Astrocyte of the spinal cord (primary cell): Measurements from ENCODE around the gene MED13L.
"Not testable (repeated sequence)": the region's sequence is repeated elsewhere in the genome, so short reads cannot be mapped to it uniquely, and the experiment has no call there.

ENCODE experiments used
- DNase-seq: peaks from one replicate; pipeline ENCODE4 v3.0.0; 2011; ENCODE audit warnings: low read depth, low spot score
- H3K4me3 ChIP-seq: 2 replicates; pipeline ENCODE4 v1.5.1; 2011; ENCODE audit warnings: low read depth, mild to moderate bottlenecking, low read length, moderate library complexity
- in situ Hi-C: cut with HindIII; loops from 2 replicates; pipeline ENCODE4 v1.10.0; 2017; ENCODE audit warnings: low sequenced_read_pairs
- TF ChIP-seq, protein P1 (sequence below): IDR thresholded peaks from 2 replicates; pipeline ENCODE4 v1.5.1; 2012; ENCODE audit warnings: low read depth, mild to moderate bottlenecking, low read length, inconsistent platforms

Gene MED13L

DNA sequence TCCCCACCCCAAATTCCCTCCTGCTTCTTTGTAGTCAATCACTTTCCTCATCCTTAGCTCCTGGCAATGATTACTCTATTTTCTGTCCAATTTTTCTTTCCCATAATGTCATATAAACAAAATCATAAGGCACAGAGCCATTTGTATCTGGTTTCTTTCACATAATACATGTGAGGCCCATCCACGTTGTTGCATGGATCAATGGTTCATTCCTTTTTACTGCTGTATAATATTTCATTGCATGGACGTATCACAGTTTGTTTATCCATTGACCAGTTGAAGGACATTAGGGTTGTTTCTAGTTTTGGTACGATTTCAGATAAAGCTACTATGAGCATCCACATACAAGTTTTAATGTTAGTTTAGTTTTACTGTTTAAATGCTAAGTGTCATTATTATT lies 13.7 kb upstream of the MED13L start:
- in situ Hi-C loops: no loop called here
- H3K4me3 ChIP-seq: no peak overlapping the region
- TF ChIP-seq, protein P1, sequence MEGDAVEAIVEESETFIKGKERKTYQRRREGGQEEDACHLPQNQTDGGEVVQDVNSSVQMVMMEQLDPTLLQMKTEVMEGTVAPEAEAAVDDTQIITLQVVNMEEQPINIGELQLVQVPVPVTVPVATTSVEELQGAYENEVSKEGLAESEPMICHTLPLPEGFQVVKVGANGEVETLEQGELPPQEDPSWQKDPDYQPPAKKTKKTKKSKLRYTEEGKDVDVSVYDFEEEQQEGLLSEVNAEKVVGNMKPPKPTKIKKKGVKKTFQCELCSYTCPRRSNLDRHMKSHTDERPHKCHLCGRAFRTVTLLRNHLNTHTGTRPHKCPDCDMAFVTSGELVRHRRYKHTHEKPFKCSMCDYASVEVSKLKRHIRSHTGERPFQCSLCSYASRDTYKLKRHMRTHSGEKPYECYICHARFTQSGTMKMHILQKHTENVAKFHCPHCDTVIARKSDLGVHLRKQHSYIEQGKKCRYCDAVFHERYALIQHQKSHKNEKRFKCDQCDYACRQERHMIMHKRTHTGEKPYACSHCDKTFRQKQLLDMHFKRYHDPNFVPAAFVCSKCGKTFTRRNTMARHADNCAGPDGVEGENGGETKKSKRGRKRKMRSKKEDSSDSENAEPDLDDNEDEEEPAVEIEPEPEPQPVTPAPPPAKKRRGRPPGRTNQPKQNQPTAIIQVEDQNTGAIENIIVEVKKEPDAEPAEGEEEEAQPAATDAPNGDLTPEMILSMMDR: no peak
- no peak for DNase-seq

DNA sequence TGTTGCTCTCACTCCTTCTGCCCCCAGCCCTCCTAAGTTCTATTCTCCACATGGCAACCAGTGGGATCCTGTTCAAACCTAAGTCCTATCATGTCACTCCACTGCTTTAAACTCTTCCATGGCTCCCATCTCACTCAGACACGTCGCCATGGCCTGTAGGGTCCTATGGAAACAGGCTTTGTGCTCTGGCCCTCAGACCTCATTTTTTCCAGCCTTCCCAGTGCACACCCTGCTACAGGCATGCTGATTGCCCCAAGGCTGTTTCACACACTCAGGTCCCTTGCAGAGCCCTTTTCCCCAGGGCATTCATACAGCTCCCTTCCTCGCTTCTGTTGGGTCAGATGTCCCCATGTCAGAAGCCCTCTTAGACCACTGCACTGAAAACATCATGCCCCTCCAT lies 11.2 kb upstream of the MED13L start:
- DNase-seq: no peak
- H3K4me3 ChIP-seq: no peak overlapping the region
- TF ChIP-seq, protein P1: no peak
- in situ Hi-C loops: no loop called here

DNA sequence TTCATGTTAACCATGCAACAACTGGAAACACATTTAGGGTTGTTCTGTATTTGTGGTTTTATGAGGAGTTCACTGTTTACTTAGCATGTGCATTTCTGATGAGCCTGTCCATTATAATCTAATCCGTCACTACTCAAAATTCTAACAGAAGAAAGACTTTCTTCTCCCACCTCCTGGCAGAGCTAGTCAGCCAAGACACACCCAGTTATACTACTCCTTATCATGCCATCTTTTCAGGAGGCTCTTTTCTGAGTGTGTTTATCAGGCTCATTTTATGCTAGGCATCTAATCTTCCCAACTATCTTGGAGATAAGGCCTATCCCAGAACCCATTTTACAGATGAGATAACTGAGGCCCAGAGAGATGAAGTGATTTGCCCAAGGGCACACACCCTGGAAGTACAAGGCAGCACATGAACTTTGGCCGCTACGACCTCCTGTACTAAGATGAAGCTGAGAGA lies 10.4 kb upstream of the MED13L start:
- DNase-seq: no peak
- no peak overlapping the region for H3K4me3 ChIP-seq
- TF ChIP-seq, protein P1: no peak
- in situ Hi-C loops: no loop called here

DNA sequence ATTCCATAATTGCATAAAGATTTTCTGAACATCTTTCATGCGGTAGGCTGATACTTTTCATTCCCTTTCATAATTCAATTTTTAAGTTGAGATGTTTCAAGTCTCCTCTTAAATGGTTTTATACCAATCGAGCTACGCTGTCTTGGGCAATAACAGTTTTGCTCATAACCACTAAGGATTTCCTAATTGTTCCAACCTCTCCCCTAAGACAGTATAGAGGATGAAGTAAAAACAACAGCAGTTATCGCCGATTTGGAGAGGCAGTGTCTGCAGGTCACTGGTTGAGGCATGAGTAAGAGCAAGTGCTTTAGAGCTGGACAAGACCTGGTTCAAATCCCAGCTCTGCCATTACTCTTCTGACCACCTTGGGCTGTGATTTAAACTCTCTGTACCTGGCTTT lies 6.9 kb upstream of the MED13L start:
- no peak for DNase-seq
- TF ChIP-seq, protein P1: no peak
- in situ Hi-C loops: no loop called here
- H3K4me3 ChIP-seq: no peak overlapping the region

DNA sequence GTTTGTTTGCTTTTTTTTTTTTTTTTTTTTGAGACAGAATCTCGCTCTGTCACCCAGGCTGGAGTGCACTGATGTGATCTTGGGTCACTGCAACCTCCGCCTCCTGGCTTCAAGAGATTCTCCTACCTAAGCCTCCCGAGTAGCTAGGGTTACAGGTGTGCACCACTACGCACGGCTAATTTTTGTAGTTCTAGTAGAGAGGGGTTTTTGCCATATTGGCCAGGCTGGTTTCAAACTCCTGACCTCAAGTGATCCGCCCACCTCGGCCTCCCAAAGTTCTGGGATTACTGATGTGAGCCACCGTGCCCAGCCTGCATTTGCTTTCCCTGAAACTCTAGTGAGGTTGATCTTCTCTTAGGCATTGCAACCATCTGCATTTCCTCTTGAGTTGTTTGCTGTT lies 6.4 kb upstream of the MED13L start:
- DNase-seq, H3K4me3 ChIP-seq: not testable (repeated sequence)

DNA sequence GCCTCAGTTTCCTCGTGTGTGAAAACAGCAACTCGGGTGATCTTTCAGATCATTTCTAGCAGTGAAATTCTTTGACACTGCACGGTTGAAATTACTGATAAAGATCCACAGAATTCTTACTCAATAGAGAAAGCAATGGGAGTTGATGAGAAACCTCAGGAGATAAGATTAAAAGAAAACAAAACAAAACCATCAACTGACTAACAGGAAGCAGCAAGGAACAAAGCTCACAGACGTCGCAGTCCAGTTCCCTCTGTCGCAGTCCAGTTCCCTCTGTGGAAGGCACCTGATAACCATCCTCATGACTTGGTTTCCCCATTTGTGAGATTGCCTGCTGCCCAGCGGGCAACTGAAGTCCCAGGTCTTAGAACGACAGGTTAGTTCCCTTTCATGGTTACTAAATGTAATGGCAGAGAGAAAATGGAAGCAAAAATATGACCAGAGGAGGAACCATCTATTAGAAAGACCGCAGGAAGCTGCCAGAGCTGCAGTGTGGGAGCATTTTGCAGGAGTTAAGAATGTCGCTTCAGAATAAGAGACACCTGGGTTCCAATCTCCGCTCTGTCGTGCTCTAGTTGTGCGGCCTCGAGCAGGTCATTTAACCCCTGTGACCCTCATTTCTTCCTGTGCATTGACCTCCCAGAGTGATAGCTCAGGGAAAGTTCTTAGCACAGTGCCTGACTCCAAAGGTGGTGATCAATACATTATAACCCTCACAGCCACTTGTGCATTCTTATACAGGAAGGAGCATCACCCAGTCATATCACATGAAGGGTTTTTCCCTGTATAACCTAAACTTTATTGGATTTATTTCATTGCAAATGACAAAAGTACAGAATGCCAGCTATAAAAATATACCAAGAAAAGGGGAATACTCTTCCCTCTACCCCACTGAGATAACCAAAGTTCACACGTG lies 5.1 kb upstream of the MED13L start:
- TF ChIP-seq, protein P1: no peak
- H3K4me3 ChIP-seq: no peak overlapping the region
- DNase-seq: no peak
- in situ Hi-C loops: no loop called here

More for the DNA sequence above, 6.4 kb upstream of the MED13L start:
- in situ Hi-C loops: not testable (repeated sequence)

DNA sequence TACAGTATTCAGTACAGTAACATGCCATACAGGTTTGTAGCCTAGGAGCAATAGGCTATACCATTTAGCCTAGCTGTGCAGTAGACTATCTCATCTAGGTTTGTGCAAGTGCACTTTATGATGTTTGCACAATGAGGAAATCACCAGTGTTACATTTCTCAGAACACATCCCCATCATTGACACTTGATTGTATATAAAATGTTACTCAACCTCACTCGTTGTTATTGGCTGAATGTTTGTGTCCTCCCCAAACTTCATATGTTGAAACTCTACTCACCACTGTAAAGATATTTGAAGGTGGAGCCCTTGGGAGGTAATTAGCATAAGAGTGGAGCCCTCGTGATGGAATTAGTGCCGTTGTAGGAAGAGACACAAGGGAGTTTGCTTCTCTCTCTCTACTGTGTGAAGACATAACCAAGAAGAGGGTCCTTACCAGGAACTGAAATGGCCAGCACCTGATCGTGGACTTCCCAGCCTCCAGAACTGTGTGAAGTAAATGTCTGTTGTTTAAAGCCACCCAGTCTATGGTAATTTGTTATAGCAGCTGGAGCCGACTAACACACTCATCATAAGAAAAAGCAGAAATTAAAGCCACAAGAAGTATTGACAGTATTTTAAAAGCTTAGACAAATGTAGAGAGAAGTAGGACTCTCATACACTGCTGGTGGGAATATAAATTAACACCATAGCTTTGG lies 3.2 kb upstream of the MED13L start:
- no peak overlapping the region for H3K4me3 ChIP-seq
- DNase-seq: no peak
- in situ Hi-C loops: no loop called here
- TF ChIP-seq, protein P1: no peak
